Body of pancreas (tissue), 4 donors: Measurements from ENCODE around the gene PATZ1.

ENCODE experiments used
- POLR2A ChIP-seq, 3 donors: fragments of 450-650 bp; IDR thresholded peaks; one replicate each; pipeline ENCODE4 v1.6.1; 2016; ENCODE audit warnings: antibody characterized with exemption in 3 of 3, mild to moderate bottlenecking in 2 of 3
- TF ChIP-seq, protein P1 (sequence below), 7 experiments: fragments of 450-650 bp in 4 of 7; fragments of 200-600 bp in 3 of 7; sonication (generic) in 3 of 7; IDR thresholded peaks; one replicate each; pipeline ENCODE4 v1.5.1; 2016 to 2019; ENCODE audit warnings: antibody characterized with exemption in 7 of 7

DNA sequence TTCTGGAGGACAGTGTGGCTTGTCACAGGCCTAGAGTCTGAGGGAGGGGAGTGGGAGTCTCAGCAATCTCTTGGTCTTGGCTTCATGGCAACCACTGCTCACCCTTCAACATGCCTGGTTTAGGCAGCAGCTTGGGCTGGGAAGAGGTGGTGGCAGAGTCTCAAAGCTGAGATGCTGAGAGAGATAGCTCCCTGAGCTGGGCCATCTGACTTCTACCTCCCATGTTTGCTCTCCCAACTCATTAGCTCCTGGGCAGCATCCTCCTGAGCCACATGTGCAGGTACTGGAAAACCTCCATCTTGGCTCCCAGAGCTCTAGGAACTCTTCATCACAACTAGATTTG lies 66.8 kb downstream of the PATZ1 start:
- TF ChIP-seq, protein P1, sequence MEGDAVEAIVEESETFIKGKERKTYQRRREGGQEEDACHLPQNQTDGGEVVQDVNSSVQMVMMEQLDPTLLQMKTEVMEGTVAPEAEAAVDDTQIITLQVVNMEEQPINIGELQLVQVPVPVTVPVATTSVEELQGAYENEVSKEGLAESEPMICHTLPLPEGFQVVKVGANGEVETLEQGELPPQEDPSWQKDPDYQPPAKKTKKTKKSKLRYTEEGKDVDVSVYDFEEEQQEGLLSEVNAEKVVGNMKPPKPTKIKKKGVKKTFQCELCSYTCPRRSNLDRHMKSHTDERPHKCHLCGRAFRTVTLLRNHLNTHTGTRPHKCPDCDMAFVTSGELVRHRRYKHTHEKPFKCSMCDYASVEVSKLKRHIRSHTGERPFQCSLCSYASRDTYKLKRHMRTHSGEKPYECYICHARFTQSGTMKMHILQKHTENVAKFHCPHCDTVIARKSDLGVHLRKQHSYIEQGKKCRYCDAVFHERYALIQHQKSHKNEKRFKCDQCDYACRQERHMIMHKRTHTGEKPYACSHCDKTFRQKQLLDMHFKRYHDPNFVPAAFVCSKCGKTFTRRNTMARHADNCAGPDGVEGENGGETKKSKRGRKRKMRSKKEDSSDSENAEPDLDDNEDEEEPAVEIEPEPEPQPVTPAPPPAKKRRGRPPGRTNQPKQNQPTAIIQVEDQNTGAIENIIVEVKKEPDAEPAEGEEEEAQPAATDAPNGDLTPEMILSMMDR (IDR thresholded peaks at IDR 0.05): no peak
- no peak for TF ChIP-seq POLR2A (IDR thresholded peaks at IDR 0.05)
